ENCODE measurements around the gene FBXL13. TPM values are rescaled to one million over a fixed set of nuclear protein-coding genes. Genes with fewer than 3 reads are reported as not detected.
"Not testable (repeated sequence)": the region's sequence is repeated elsewhere in the genome, so short reads cannot be mapped to it uniquely, and the experiment has no call there.

Gene FBXL13
- total RNA-seq, 1 experiment from 2014 or later, result 2.5 TPM

- Histone ChIP-seq H3K27ac (ENCODE audit: low read length) (peak overlapping the region; percentile 41; the same call in 1 of the 2 replicates), H3K4me3 (ENCODE audit: low read depth in 2 of 2, low read length in 2 of 2) (no peak overlapping the region), H3K27me3 (ENCODE audit: control insufficient read depth, insufficient read depth, low read length) (no peaks in the 10 kb centered on the region), H3K4me1 (ENCODE audit: control insufficient read depth, insufficient read depth, low read length) (no peaks in the 10 kb centered on the region), H3K9me3 (ENCODE audit: control insufficient read depth, insufficient read depth, low read depth, low read length) (no peaks in the 10 kb centered on the region), H3K36me3 (ENCODE audit: control insufficient read depth, insufficient read depth, low read length) (no peaks in the 10 kb centered on the region)
- ATAC-seq (no peak), DNase-seq (ENCODE audit: low read depth, low spot score) (no peak)
- no TSS peak for BruUV-seq (replicated peaks)
- TF ChIP-seq TCF7L2 (IDR thresholded peaks at IDR 0.05; ENCODE audit: low read depth, low read length) (no peak), POLR2AphosphoS5 (IDR thresholded peaks at IDR 0.05; ENCODE audit: low read depth, low read length) (no peak), REST (IDR thresholded peaks at IDR 0.05; ENCODE audit: insufficient read depth in 1 of 2, low read depth in 2 of 2, low read length in 1 of 2) (no peak), SIN3A (IDR thresholded peaks at IDR 0.05; ENCODE audit: borderline replicate concordance, insufficient read depth, low read depth, low read length) (no peak), CTCF (IDR thresholded peaks at IDR 0.05) (no peak)
- intact Hi-C loops (cut with micrococcal nuclease; ENCODE audit: unreplicated experiment), result no loop called here
- in situ Hi-C loops (cut with HindIII; ENCODE audit: low pct_unique_long_range_greater_than_20kb, low sequenced_read_pairs), result no loop called here
- CTCF ChIA-PET, result no interaction called here
- POLR2A ChIA-PET, result no interaction called here
Measured at GRCh38 chr7:103031024-103031423, 43.6 kb downstream of the FBXL13 start.

GRCh38 chr7:103025341-103025740 lies 49.3 kb downstream of the FBXL13 start:
- H3K27ac ChIP-seq (ENCODE audit: low read length), result no peak overlapping the region
- BruUV-seq (replicated peaks), result no TSS peak
- H3K4me1 ChIP-seq (ENCODE audit: control insufficient read depth, insufficient read depth, low read length), result no peaks in the 10 kb centered on the region
- ATAC-seq, result no peak
- no peaks in the 10 kb centered on the region for H3K36me3 ChIP-seq (ENCODE audit: control insufficient read depth, insufficient read depth, low read length)
- H3K27me3 ChIP-seq (ENCODE audit: control insufficient read depth, insufficient read depth, low read length), result no peaks in the 10 kb centered on the region
- DNase-seq (ENCODE audit: low read depth, low spot score), result no peak
- no peak overlapping the region for H3K4me3 ChIP-seq (ENCODE audit: low read depth in 2 of 2, low read length in 2 of 2)
- no peaks in the 10 kb centered on the region for H3K9me3 ChIP-seq (ENCODE audit: control insufficient read depth, insufficient read depth, low read depth, low read length)
- POLR2A ChIA-PET, result no interaction called here
- CTCF ChIA-PET, result no interaction called here
- no peak for TF ChIP-seq POLR2AphosphoS5 (IDR thresholded peaks at IDR 0.05; ENCODE audit: low read depth, low read length)
- TF ChIP-seq TCF7L2 (IDR thresholded peaks at IDR 0.05; ENCODE audit: low read depth, low read length), result no peak
- no peak for TF ChIP-seq SIN3A (IDR thresholded peaks at IDR 0.05; ENCODE audit: borderline replicate concordance, insufficient read depth, low read depth, low read length)
- TF ChIP-seq CTCF (IDR thresholded peaks at IDR 0.05), result no peak
- no peak for TF ChIP-seq REST (IDR thresholded peaks at IDR 0.05; ENCODE audit: insufficient read depth in 1 of 2, low read depth in 2 of 2, low read length in 1 of 2)
- intact Hi-C loops (cut with micrococcal nuclease; ENCODE audit: unreplicated experiment), result no loop called here
- in situ Hi-C loops (cut with HindIII; ENCODE audit: low pct_unique_long_range_greater_than_20kb, low sequenced_read_pairs), result no loop called here

- H3K27me3 ChIP-seq (ENCODE audit: control insufficient read depth, insufficient read depth, low read length); H3K27ac ChIP-seq (ENCODE audit: low read length); ATAC-seq; BruUV-seq (replicated peaks); H3K4me1 ChIP-seq (ENCODE audit: control insufficient read depth, insufficient read depth, low read length); in situ Hi-C loops (cut with HindIII; ENCODE audit: low pct_unique_long_range_greater_than_20kb, low sequenced_read_pairs); H3K36me3 ChIP-seq (ENCODE audit: control insufficient read depth, insufficient read depth, low read length); CTCF ChIA-PET; DNase-seq (ENCODE audit: low read depth, low spot score); H3K9me3 ChIP-seq (ENCODE audit: control insufficient read depth, insufficient read depth, low read depth, low read length); H3K4me3 ChIP-seq (ENCODE audit: low read depth in 2 of 2, low read length in 2 of 2); intact Hi-C loops (cut with micrococcal nuclease; ENCODE audit: unreplicated experiment); POLR2A ChIA-PET: not testable (repeated sequence)
Measured at GRCh38 chr7:103023578-103023977, 51.0 kb downstream of the FBXL13 start.

- BruUV-seq (replicated peaks); H3K36me3 ChIP-seq (ENCODE audit: control insufficient read depth, insufficient read depth, low read length); POLR2A ChIA-PET; H3K9me3 ChIP-seq (ENCODE audit: control insufficient read depth, insufficient read depth, low read depth, low read length); H3K4me1 ChIP-seq (ENCODE audit: control insufficient read depth, insufficient read depth, low read length); ATAC-seq; DNase-seq (ENCODE audit: low read depth, low spot score); in situ Hi-C loops (cut with HindIII; ENCODE audit: low pct_unique_long_range_greater_than_20kb, low sequenced_read_pairs); H3K27me3 ChIP-seq (ENCODE audit: control insufficient read depth, insufficient read depth, low read length); intact Hi-C loops (cut with micrococcal nuclease; ENCODE audit: unreplicated experiment); H3K27ac ChIP-seq (ENCODE audit: low read length); H3K4me3 ChIP-seq (ENCODE audit: low read depth in 2 of 2, low read length in 2 of 2): not testable (repeated sequence)
- CTCF ChIA-PET, result interaction anchor here (0.6 kb wide), 1 partner anchor 12 kb away, joined by 4 read pairs; no protein-coding TSS in a partner anchor
Measured at GRCh38 chr7:103021490-103021889, 53.1 kb downstream of the FBXL13 start.
